Ascending aorta (tissue), 2 donors: ENCODE measurements around the gene NEURL4. TPM values are rescaled to one million over a fixed set of nuclear protein-coding genes. Genes with fewer than 3 reads are reported as not detected.
"Not testable (repeated sequence)": the region's sequence is repeated elsewhere in the genome, so short reads cannot be mapped to it uniquely, and the experiment has no call there.

Source experiments
- DNase-seq, 2 donors: peaks; one replicate each; pipeline ENCODE4 v3.0.0-alpha.2; 2019; ENCODE audit warnings: low spot score in 2 of 2
- H3K27ac ChIP-seq, 2 donors: fragments of 200-600 bp; sonication (generic); one replicate each; pipeline ENCODE4 v1.5.1; 2016 to 2017; ENCODE audit warnings: mild to moderate bottlenecking in 1 of 2
- H3K27me3 ChIP-seq: fragments of 200-600 bp; sonication (generic); one replicate; pipeline ENCODE4 v1.5.1; 2017
- H3K36me3 ChIP-seq, 2 donors: fragments of 200-600 bp; sonication (generic); one replicate each; pipeline ENCODE4 v1.5.1; 2016
- H3K4me1 ChIP-seq, 2 donors: fragments of 200-600 bp; sonication (generic); one replicate each; pipeline ENCODE4 v1.5.1; 2016 to 2017; ENCODE audit warnings: mild to moderate bottlenecking in 1 of 2
- H3K4me3 ChIP-seq, 2 donors: fragments of 200-600 bp; sonication (generic); one replicate each; pipeline ENCODE4 v1.5.1; 2016 to 2017; ENCODE audit warnings: mild to moderate bottlenecking in 1 of 2
- H3K9me3 ChIP-seq, 2 donors: fragments of 200-600 bp; sonication (generic); one replicate each; pipeline ENCODE4 v1.5.1; 2016
- intact Hi-C: fragments of 100-400 bp; cut with DNase I; formaldehyde crosslinking; loops from one replicate; pipeline ENCODE4 v1.15.1; 2023
- total RNA-seq: library from RNA; depleted of rRNA; stranded (reverse); fragments of >200 nt; gene quantifications from one replicate; pipeline ENCODE4 v1.1.0, GENCODE V29; 2016
- TF ChIP-seq, protein P1 (sequence below), 3 experiments: fragments of 200-600 bp in 2 of 3; fragments of 450-650 bp in 1 of 3; sonication (generic) in 2 of 3; IDR thresholded peaks; one replicate each; pipeline ENCODE4 v1.5.1; 2016 to 2019; ENCODE audit warnings: antibody characterized with exemption in 3 of 3, mild to moderate bottlenecking in 1 of 3, moderate library complexity in 1 of 3

Gene NEURL4
- total RNA-seq, 1 donor from 2014 or later, result 22.0 TPM

DNA sequence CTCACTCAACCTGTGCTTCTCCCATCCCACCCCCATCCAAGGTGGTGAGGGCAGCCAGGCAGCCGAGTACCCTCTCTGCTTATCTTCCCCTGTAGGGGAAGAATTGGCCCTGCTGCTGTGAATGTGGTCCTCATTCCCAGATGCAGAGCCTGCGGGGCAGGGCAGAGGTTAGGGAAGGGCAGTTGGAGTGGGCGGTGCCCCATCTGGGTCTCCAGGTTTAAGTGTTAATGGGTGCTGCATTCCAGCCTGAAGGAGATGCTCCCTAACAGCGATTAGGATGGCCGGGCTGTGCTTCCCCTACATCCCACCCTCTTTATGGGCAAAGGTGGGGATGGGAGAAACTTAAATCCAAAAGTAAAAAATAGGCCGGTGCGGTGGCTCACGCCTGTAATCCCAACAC is 37.9 kb upstream of the NEURL4 start:
- Histone ChIP-seq H3K4me3 (no peak overlapping the region), H3K36me3 (no peaks in the 10 kb centered on the region), H3K9me3 (no peaks in the 10 kb centered on the region), H3K4me1 (no peaks in the 10 kb centered on the region), H3K27ac (no peak overlapping the region), H3K27me3 (no peaks in the 10 kb centered on the region)
- intact Hi-C loops, result no loop called here
- DNase-seq, result no peak
- TF ChIP-seq, protein P1, sequence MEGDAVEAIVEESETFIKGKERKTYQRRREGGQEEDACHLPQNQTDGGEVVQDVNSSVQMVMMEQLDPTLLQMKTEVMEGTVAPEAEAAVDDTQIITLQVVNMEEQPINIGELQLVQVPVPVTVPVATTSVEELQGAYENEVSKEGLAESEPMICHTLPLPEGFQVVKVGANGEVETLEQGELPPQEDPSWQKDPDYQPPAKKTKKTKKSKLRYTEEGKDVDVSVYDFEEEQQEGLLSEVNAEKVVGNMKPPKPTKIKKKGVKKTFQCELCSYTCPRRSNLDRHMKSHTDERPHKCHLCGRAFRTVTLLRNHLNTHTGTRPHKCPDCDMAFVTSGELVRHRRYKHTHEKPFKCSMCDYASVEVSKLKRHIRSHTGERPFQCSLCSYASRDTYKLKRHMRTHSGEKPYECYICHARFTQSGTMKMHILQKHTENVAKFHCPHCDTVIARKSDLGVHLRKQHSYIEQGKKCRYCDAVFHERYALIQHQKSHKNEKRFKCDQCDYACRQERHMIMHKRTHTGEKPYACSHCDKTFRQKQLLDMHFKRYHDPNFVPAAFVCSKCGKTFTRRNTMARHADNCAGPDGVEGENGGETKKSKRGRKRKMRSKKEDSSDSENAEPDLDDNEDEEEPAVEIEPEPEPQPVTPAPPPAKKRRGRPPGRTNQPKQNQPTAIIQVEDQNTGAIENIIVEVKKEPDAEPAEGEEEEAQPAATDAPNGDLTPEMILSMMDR (IDR thresholded peaks at IDR 0.05), result no peak

DNA sequence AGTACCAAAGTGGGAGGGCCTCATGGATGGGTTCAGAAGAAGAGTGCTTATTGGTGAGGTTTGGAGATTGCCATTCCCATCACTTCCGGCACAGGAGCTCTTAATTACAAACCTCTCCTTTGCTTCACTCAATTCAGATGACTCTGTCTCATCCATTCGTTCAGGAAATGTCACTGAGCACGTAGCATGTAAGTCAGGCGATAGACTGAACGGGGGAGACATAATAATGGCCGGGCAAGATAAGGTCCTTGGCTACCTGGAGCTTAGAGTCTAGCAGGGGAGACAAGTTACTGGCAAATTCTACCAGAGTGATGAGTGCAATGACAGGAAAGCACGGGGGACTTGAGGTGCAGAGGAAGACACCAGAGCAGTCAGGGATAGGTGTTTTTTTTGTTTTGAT is 36.8 kb upstream of the NEURL4 start:
- DNase-seq, H3K4me3 ChIP-seq, H3K36me3 ChIP-seq, H3K27me3 ChIP-seq, H3K4me1 ChIP-seq, intact Hi-C loops, H3K27ac ChIP-seq, H3K9me3 ChIP-seq: not testable (repeated sequence)

DNA sequence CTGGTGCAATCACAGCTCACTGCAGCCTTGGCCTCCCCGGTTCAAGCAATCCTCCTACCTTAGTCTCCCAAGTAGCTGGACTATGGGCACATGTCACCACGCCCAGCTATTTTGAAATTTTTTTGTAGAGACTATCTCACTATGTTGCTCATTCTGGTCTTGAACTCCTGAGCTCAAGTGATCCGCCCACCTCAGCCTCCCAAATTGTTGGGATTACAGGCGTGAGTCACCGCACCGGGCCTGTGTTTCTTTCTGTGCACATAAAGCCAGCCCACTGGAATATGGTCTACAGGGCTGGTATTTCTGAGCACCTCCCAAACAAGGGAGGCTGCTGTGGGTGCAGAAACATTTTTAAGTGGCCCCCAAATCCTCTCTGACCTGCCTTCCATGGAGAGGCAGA is 34.2 kb upstream of the NEURL4 start:
- Histone ChIP-seq H3K9me3 (no peaks in the 10 kb centered on the region), H3K4me1 (no peaks in the 10 kb centered on the region), H3K36me3 (no peaks in the 10 kb centered on the region), H3K27me3 (no peaks in the 10 kb centered on the region), H3K27ac (no peak overlapping the region), H3K4me3 (no peak overlapping the region)
- TF ChIP-seq, protein P1 (IDR thresholded peaks at IDR 0.05), result no peak
- intact Hi-C loops, result no loop called here
- no peak for DNase-seq

DNA sequence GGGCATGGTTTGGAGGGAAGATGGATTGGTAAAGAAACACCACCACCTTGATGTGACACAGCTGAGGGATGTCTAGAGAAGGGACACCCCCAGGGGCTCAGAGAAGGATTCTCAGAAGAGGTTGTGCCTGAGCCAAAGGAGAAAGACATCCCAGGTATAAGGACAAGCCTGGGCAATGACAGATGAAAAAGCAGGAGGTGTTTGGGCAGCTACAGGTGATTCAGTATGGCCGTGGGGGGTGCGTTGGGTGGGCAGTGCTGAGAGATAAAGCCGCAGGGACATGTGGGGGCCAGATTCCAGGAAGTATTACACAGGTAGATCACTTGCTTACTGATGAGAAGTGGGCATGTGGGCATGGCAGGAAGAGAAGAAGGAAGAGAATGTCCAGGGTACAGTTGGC is 32.8 kb upstream of the NEURL4 start:
- no peaks in the 10 kb centered on the region for H3K9me3 ChIP-seq
- H3K4me1 ChIP-seq, result no peaks in the 10 kb centered on the region
- intact Hi-C loops, result no loop called here
- no peak overlapping the region for H3K27ac ChIP-seq
- H3K27me3 ChIP-seq, result no peaks in the 10 kb centered on the region
- TF ChIP-seq, protein P1 (IDR thresholded peaks at IDR 0.05), result no peak
- no peak overlapping the region for H3K4me3 ChIP-seq
- no peak for DNase-seq
- no peaks in the 10 kb centered on the region for H3K36me3 ChIP-seq

DNA sequence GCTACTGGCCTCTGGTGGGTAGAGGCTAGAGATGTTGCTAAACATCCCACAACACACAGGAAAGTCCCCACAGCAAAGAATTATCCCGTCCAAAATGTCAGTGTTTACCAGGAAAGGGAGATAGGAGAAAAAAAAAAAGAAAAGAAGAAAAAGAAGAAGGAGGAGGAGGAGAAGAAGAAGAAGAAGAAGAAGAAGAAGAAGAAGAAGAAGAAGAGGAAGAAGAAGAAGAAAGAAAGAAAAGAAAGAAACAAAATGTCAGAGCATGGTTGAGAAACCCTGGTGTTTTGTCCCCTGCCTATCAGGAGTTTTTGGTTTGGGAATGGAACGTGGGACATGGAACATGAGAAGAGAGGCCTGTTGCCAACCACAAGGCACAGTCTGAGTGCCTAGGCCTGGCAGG is 28.2 kb upstream of the NEURL4 start:
- H3K9me3 ChIP-seq, result no peaks in the 10 kb centered on the region
- no peak overlapping the region for H3K4me3 ChIP-seq
- H3K27ac ChIP-seq, result no peak overlapping the region
- intact Hi-C loops, result no loop called here
- H3K4me1 ChIP-seq, result peaks cover 11 to 27% of the 10 kb centered on the region in 2 donors
- no peak for DNase-seq
- no peaks in the 10 kb centered on the region for H3K36me3 ChIP-seq
- H3K27me3 ChIP-seq, result no peaks in the 10 kb centered on the region
- TF ChIP-seq, protein P1 (IDR thresholded peaks at IDR 0.05), result no peak

DNA sequence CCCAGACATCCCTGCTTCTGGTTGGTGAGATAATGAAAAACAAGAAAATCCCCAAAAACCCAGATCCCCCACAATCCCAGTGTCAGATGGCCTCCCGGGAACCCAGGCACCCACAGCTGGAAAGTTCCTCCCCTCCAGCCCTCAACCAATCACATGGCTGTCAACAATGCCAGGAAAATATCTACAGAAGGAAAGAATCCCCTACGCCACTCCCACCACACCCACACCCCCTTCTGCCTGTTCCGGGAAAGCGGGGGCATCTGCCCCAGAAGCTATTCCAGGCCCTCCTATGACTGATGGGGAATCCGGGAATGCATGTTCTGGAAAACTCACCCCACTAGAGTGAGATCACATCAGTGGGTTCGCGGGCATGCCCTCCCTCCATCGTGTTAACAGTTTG is 27.6 kb upstream of the NEURL4 start:
- Histone ChIP-seq H3K4me3 (no peak overlapping the region), H3K4me1 (peaks cover 11 to 27% of the 10 kb centered on the region in 2 donors), H3K27me3 (no peaks in the 10 kb centered on the region), H3K9me3 (no peaks in the 10 kb centered on the region), H3K27ac (no peak overlapping the region), H3K36me3 (no peaks in the 10 kb centered on the region)
- no peak for DNase-seq
- intact Hi-C loops, result loop anchor here (1.0 kb wide), 1 partner anchor 82 kb away; no protein-coding TSS in a partner anchor
- TF ChIP-seq, protein P1 (IDR thresholded peaks at IDR 0.05), result no peak
